ENCODE measurements around the gene ABCA3. TPM values are rescaled to one million over a fixed set of nuclear protein-coding genes. Genes with fewer than 3 reads are reported as not detected.
"Not testable (repeated sequence)": the region's sequence is repeated elsewhere in the genome, so short reads cannot be mapped to it uniquely, and the experiment has no call there.

ABCA3 gene
- total RNA-seq, 1 donor from 2014 or later, result 32.1 TPM

DNA sequence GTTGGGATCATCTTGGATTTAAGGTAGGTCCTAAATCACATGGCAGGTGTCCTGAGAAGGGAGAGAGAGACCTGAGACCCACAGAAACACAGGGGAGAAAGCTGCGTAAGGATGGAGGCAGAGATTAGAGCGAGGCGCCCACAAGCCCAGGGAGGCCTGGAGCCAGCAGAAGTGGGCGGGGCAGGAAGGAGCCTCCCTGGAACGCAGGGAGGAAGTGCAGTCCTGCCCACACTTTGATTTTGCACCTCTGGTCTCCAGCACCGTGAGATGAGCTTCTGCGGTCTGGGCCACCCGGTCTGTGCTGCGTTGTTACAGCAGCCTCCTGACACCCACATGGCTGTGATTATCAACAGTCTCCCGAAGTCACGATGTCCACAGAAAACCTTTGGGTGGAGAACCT is 97.9 kb downstream of the ABCA3 start:
- H3K36me3 ChIP-seq (ENCODE audit: control insufficient read depth, insufficient read depth, low read length), result peaks cover 5% of the 10 kb centered on the region

GRCh38 chr16:2240331-2240730 is 100.2 kb downstream of the ABCA3 start:
- H3K27me3 ChIP-seq (ENCODE audit: control insufficient read depth, insufficient read depth, low read length), result peaks cover 24% of the 10 kb centered on the region
- not testable (repeated sequence) for H3K4me3 ChIP-seq (ENCODE audit: low read depth, low read length); H3K36me3 ChIP-seq (ENCODE audit: control insufficient read depth, insufficient read depth, low read length); DNase-seq (ENCODE audit: low read depth)

More for the DNA sequence above, 97.9 kb downstream of the ABCA3 start:
- no peak for TF ChIP-seq CTCF (IDR thresholded peaks at IDR 0.05; ENCODE audit: insufficient read depth, low read length, poor library complexity, severe bottlenecking)
- DNase-seq (ENCODE audit: low read depth), result no peak
- Histone ChIP-seq H3K27me3 (ENCODE audit: control insufficient read depth, insufficient read depth, low read length) (peaks cover 6% of the 10 kb centered on the region), H3K4me3 (ENCODE audit: low read depth, low read length) (no peak overlapping the region)

GRCh38 chr16:2238838-2239675 is 101.5 kb downstream of the ABCA3 start:
- no peak for DNase-seq (ENCODE audit: low read depth)
- H3K36me3 ChIP-seq (ENCODE audit: control insufficient read depth, insufficient read depth, low read length), result peaks cover 4% of the 10 kb centered on the region
- H3K4me3 ChIP-seq (ENCODE audit: low read depth, low read length), result no peak overlapping the region
- peaks cover 24% of the 10 kb centered on the region for H3K27me3 ChIP-seq (ENCODE audit: control insufficient read depth, insufficient read depth, low read length)
- no peak for TF ChIP-seq CTCF (IDR thresholded peaks at IDR 0.05; ENCODE audit: insufficient read depth, low read length, poor library complexity, severe bottlenecking)

DNA sequence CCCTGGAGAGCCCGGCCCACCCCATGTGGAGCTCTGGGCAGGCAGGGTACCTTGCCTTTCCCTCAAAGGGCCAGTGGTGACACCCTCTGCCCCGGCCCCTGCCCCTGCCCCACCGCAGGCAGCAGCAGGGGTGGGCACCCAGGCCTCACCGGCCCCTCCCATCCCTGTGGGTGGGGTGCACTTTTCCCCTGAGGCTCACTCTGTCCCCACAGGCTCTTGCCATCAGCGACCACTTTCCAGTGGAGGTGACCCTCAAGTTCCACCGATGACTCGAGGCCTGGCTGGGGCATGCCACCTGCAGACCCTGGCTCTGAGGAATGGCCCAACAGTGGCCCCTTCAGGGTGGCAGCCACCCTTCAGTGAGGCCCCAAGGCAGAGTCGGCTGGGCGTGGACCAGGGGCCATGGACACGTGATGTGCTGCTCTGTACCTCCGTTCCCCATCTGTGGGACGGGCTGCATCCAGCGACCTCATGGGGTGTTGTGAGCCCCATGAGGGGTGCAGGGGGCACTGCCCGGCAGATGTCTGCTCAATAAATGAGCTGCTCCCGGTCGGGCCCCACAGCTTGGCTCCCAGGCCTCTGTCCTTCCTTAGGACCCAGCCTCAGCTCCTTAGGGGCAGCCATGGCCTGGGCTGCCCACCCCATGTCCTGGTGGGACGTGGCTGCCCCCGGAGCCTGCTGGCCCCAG is 102.2 kb downstream of the ABCA3 start:
- Histone ChIP-seq H3K27me3 (ENCODE audit: control insufficient read depth, insufficient read depth, low read length) (peaks cover 24% of the 10 kb centered on the region), H3K4me3 (ENCODE audit: low read depth, low read length) (no peak overlapping the region), H3K36me3 (ENCODE audit: control insufficient read depth, insufficient read depth, low read length) (peaks cover 4% of the 10 kb centered on the region)
- DNase-seq (ENCODE audit: low read depth), result no peak
- TF ChIP-seq CTCF (IDR thresholded peaks at IDR 0.05; ENCODE audit: insufficient read depth, low read length, poor library complexity, severe bottlenecking), result no peak

GRCh38 chr16:2237493-2238149 is 102.9 kb downstream of the ABCA3 start:
- Histone ChIP-seq H3K36me3 (ENCODE audit: control insufficient read depth, insufficient read depth, low read length) (peaks cover 4% of the 10 kb centered on the region), H3K4me3 (ENCODE audit: low read depth, low read length) (no peak overlapping the region), H3K27me3 (ENCODE audit: control insufficient read depth, insufficient read depth, low read length) (peaks cover 24% of the 10 kb centered on the region)
- DNase-seq (ENCODE audit: low read depth), result no peak
- TF ChIP-seq CTCF (IDR thresholded peaks at IDR 0.05; ENCODE audit: insufficient read depth, low read length, poor library complexity, severe bottlenecking), result no peak

- Histone ChIP-seq H3K27me3 (ENCODE audit: control insufficient read depth, insufficient read depth, low read length) (peaks cover 24% of the 10 kb centered on the region), H3K36me3 (ENCODE audit: control insufficient read depth, insufficient read depth, low read length) (peaks cover 3% of the 10 kb centered on the region), H3K4me3 (ENCODE audit: low read depth, low read length) (no peak overlapping the region)
- TF ChIP-seq CTCF (IDR thresholded peaks at IDR 0.05; ENCODE audit: insufficient read depth, low read length, poor library complexity, severe bottlenecking), result no peak
- DNase-seq (ENCODE audit: low read depth), result no peak
Measured at GRCh38 chr16:2237102-2237482, 103.4 kb downstream of the ABCA3 start.
